Measurements from ENCODE around the gene TRIM9.

DNA sequence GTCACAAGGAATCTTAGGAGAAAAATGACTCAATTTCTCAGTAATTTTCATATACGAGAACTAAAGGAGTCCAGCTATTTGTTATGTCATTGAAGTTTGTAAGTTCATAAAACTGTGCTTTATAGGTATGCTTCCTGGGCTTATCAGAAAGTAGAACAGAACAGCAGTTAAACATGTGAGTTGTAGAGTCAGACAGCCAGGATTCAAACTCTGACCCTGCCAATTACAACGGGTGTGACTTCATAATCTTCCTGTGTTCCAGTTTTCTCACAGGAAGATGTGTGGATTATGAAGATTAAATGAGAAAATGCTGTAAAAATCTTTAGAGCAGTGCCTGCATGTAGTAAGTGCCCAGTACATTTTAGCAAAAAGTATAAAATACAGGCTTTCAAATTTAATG lies 8.9 kb downstream of the TRIM9 start:
- TF ChIP-seq, protein P1, sequence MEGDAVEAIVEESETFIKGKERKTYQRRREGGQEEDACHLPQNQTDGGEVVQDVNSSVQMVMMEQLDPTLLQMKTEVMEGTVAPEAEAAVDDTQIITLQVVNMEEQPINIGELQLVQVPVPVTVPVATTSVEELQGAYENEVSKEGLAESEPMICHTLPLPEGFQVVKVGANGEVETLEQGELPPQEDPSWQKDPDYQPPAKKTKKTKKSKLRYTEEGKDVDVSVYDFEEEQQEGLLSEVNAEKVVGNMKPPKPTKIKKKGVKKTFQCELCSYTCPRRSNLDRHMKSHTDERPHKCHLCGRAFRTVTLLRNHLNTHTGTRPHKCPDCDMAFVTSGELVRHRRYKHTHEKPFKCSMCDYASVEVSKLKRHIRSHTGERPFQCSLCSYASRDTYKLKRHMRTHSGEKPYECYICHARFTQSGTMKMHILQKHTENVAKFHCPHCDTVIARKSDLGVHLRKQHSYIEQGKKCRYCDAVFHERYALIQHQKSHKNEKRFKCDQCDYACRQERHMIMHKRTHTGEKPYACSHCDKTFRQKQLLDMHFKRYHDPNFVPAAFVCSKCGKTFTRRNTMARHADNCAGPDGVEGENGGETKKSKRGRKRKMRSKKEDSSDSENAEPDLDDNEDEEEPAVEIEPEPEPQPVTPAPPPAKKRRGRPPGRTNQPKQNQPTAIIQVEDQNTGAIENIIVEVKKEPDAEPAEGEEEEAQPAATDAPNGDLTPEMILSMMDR (IDR thresholded peaks at IDR 0.05), result no peak
- no peak for TF ChIP-seq POLR2A (IDR thresholded peaks at IDR 0.05)
